Dedifferentiated amniotic fluid mesenchymal stem cell (primary cell): ENCODE measurements around the gene JAZF1.
"Not testable (repeated sequence)": the region's sequence is repeated elsewhere in the genome, so short reads cannot be mapped to it uniquely, and the experiment has no call there.

ENCODE experiments used
- DNase-seq: peaks from one replicate; pipeline ENCODE4 v3.0.0-alpha.2; 2016; ENCODE audit errors: extremely low spot score

The JAZF1 gene

GRCh38 chr7:27873981-27874957, 306.3 kb downstream of the JAZF1 start:
- no peak for DNase-seq

GRCh38 chr7:27872356-27873275, 308.0 kb downstream of the JAZF1 start:
- no peak for DNase-seq

- DNase-seq: no peak
Measured at GRCh38 chr7:27871866-27872265, 308.7 kb downstream of the JAZF1 start.

GRCh38 chr7:27871086-27871485, 309.5 kb downstream of the JAZF1 start:
- DNase-seq: no peak

GRCh38 chr7:27870595-27870994, 310.0 kb downstream of the JAZF1 start:
- DNase-seq: no peak

- no peak for DNase-seq
Measured at GRCh38 chr7:27869056-27869455, 311.5 kb downstream of the JAZF1 start.

GRCh38 chr7:27868131-27868550, 312.5 kb downstream of the JAZF1 start:
- no peak for DNase-seq

GRCh38 chr7:27866828-27867672, 313.5 kb downstream of the JAZF1 start:
- DNase-seq: no peak

GRCh38 chr7:27866256-27866655, 314.3 kb downstream of the JAZF1 start:
- DNase-seq: no peak

- peak; percentile 21 for DNase-seq
Measured at GRCh38 chr7:27863880-27864279, 316.7 kb downstream of the JAZF1 start.

GRCh38 chr7:27861747-27862146, 318.8 kb downstream of the JAZF1 start:
- DNase-seq: no peak

- no peak for DNase-seq
Measured at GRCh38 chr7:27860800-27861199, 319.8 kb downstream of the JAZF1 start.

- not testable (repeated sequence) for DNase-seq
Measured at GRCh38 chr7:27856703-27857485, 323.7 kb downstream of the JAZF1 start.

- no peak for DNase-seq
Measured at GRCh38 chr7:27850531-27850930, 330.1 kb downstream of the JAZF1 start.

GRCh38 chr7:27846388-27846787, 334.2 kb downstream of the JAZF1 start:
- DNase-seq: no peak

GRCh38 chr7:27843584-27844305, 336.9 kb downstream of the JAZF1 start:
- DNase-seq: no peak

GRCh38 chr7:27842851-27843250, 337.7 kb downstream of the JAZF1 start:
- DNase-seq: no peak

- DNase-seq: no peak
Measured at GRCh38 chr7:27842094-27842692, 338.4 kb downstream of the JAZF1 start.

- no peak for DNase-seq
Measured at GRCh38 chr7:27840760-27841364, 339.7 kb downstream of the JAZF1 start.
